T-cell (primary cell): ENCODE measurements around the gene DIP2C. TPM values are rescaled to one million over a fixed set of nuclear protein-coding genes. Genes with fewer than 3 reads are reported as not detected.

Source experiments
- ATAC-seq, 4 experiments: fragments of 200-7000 bp in 3 of 4; fragments of 150-1000 bp in 1 of 4; cut with Tn5 transposase; replicated peaks in 1 of 4; 1 replicate in 3 of 4; 2 replicates in 1 of 4; pipeline ENCODE4 v1.10.0; 2021; ENCODE audit warnings: moderate library complexity in 3 of 4, mild to moderate bottlenecking in 2 of 4, moderate number of reproducible peaks in 1 of 4
- CTCF ChIA-PET, 2 donors: fragments of 300-600 bp; sonication (Branson Sonifier 250); formaldehyde crosslinking; loops; one replicate each; lab custom pipeline; 2022; ENCODE audit warnings: antibody characterized with exemption in 2 of 2; lab: Charles Lee
- POLR2A ChIA-PET, 2 donors: fragments of 300-600 bp; sonication (Branson Sonifier 250); formaldehyde crosslinking; loops; one replicate each; lab custom pipeline; 2022; ENCODE audit warnings: antibody characterized with exemption in 2 of 2; lab: Charles Lee
- DNase-seq, 35 experiments: peaks; one replicate each; pipeline versions ENCODE4 v3.0.0 to v3.0.0-alpha.2; 2013 to 2023
- H3K27ac ChIP-seq: one replicate; pipeline ENCODE4 v1.5.1; 2013; ENCODE audit warnings: low read length
- H3K27me3 ChIP-seq, 2 experiments: replicated peaks in 1 of 2; 1 replicate in 1 of 2; 2 replicates in 1 of 2; pipeline versions ENCODE4 v1.6.1 to v1.7.0; 2013; ENCODE audit warnings: low read length in 1 of 2, mixed read lengths in 1 of 2; ENCODE audit not compliant: control insufficient read depth in 2 of 2, insufficient read depth in 2 of 2; ENCODE audit errors: extremely low read depth in 1 of 2
- H3K36me3 ChIP-seq, 2 donors: 1 replicate in 1 of 2; 2 replicates in 1 of 2; pipeline versions ENCODE4 v1.6.1 to v1.7.0; 2013; ENCODE audit warnings: low read length in 1 of 2; ENCODE audit not compliant: control insufficient read depth in 2 of 2, insufficient read depth in 1 of 2; ENCODE audit errors: extremely low read depth in 1 of 2
- H3K4me1 ChIP-seq, 2 experiments: 1 replicate in 1 of 2; 2 replicates in 1 of 2; pipeline versions ENCODE4 v1.6.1 to v1.7.0; 2013; ENCODE audit warnings: low read length in 2 of 2, mixed read lengths in 1 of 2; ENCODE audit not compliant: insufficient read depth in 2 of 2, control insufficient read depth in 1 of 2; ENCODE audit errors: extremely low read depth in 1 of 2
- H3K4me3 ChIP-seq, 2 donors: 1 replicate in 1 of 2; 2 replicates in 1 of 2; pipeline versions ENCODE4 v1.5.1 to v1.7.0; 2013; ENCODE audit warnings: mild to moderate bottlenecking in 2 of 2, low read length in 1 of 2, moderate library complexity in 1 of 2; ENCODE audit not compliant: control insufficient read depth in 1 of 2; ENCODE audit errors: extremely low read depth in 1 of 2
- H3K9me3 ChIP-seq: 2 replicates; pipeline ENCODE4 v1.7.0; 2013
- H3K27ac Mint-ChIP-seq, 2 donors: one replicate each; pipeline ENCODE4 v1.8.0; 2020 to 2021; ENCODE audit warnings: mild to moderate bottlenecking in 2 of 2, mixed read lengths in 2 of 2
- H3K27me3 Mint-ChIP-seq, 2 donors: one replicate each; pipeline ENCODE4 v1.8.0; 2021 to 2022; ENCODE audit warnings: mixed read lengths in 2 of 2
- H3K36me3 Mint-ChIP-seq: one replicate; pipeline ENCODE4 v1.8.0; 2021; ENCODE audit warnings: mixed read lengths
- H3K4me1 Mint-ChIP-seq, 3 donors: one replicate each; pipeline ENCODE4 v1.8.0; 2020 to 2022; ENCODE audit warnings: mixed read lengths in 3 of 3, mild to moderate bottlenecking in 1 of 3
- H3K4me3 Mint-ChIP-seq, 3 donors: one replicate each; pipeline ENCODE4 v1.8.0; 2020 to 2022; ENCODE audit warnings: mild to moderate bottlenecking in 3 of 3, mixed read lengths in 3 of 3, moderate library complexity in 3 of 3
- H3K9me3 Mint-ChIP-seq, 3 donors: one replicate each; pipeline ENCODE4 v1.8.0; 2020 to 2022; ENCODE audit warnings: mixed read lengths in 3 of 3
- WGBS: methylation state at CpG from one replicate; pipeline ENCODE4 v1.1.5; 2013; ENCODE audit warnings: missing lambda C conversion rate; ENCODE audit not compliant: insufficient coverage; 5-methylcytosine and 5-hydroxymethylcytosine counted together
- total RNA-seq, 35 experiments: library from RNA in 6 of 35; stranded (reverse) in 6 of 35; fragments of 120-200 nt in 1 of 35; gene quantifications; one replicate each; pipeline versions ENCODE4 v1.2.1 to v1.2.4 and lab custom pipeline; 2013 to 2026

The DIP2C gene
- total RNA-seq, 5 donors from 2014 or later (not counting 1 experiment from before 2014, with no cell fraction given): 2.7 to 7.4 (median 4.5) TPM

DNA sequence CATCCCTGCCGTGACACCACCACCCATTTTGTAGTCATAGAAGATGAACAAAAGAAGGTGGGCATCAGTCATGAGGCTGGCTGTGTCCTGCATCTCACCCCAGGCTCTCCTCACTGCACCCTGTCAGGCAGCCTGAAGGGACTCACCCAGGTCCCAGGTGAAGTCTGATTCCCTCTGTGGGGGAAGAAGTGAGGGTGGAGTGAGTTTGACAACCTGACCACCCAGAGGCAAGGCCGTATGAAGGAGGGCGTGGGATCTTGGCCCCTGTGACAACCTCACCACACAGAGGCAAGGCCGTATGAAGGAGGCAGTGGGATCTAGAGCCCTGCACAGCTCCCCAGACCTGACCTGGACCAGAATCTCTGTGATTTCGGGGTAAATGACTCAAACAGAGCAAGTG lies 152.5 kb downstream of the DIP2C start:
- no peaks in the 10 kb centered on the region for H3K36me3 ChIP-seq
- H3K27ac Mint-ChIP-seq: no peak overlapping the region
- ATAC-seq: no peak
- H3K9me3 Mint-ChIP-seq: no peaks in the 10 kb centered on the region
- H3K4me3 ChIP-seq: no peak overlapping the region
- H3K9me3 ChIP-seq: no peaks in the 10 kb centered on the region
- no peak overlapping the region for H3K27ac ChIP-seq
- ChIA-PET CTCF (no interaction called here), POLR2A (no interaction called here)
- WGBS: 40% methylated on average over 1 of the region's 5 CpGs
- peaks cover 9 to 15% (median 15%) of the 10 kb centered on the region in 3 donors for H3K4me1 Mint-ChIP-seq
- peaks cover 6 to 44% of the 10 kb centered on the region in 2 experiments for H3K27me3 ChIP-seq
- H3K27me3 Mint-ChIP-seq: peaks cover 37 to 48% of the 10 kb centered on the region in 2 donors
- DNase-seq: no peak
- peaks cover 0 to 4% of the 10 kb centered on the region in 2 experiments for H3K4me1 ChIP-seq
- H3K36me3 Mint-ChIP-seq: no peaks in the 10 kb centered on the region
- no peak overlapping the region for H3K4me3 Mint-ChIP-seq

DNA sequence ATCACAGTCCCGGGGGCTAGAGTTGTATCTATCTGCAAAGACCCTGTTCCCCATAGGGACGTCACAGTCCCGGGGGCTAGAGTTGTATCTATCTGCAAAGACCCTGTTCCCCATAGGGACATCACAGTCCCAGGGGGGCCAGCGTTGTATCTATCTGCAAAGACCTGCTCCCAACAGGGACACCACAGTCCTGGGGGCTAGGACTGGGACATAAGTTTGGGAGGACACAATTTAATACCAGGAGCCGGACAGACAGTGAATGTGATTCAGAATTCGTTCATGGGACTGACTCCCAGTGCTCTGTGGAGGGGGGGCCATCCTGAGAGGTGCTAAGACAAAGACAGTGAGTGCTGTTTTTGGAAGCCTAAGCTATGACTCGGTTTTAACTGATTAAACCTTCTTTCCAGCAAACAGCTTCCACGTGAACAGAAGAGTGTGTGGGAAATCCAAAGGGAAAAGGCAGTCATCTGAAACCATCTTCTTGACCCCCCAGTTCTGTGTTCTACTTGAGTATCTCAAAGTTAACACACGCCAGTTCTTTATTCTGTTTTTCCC lies 153.0 kb downstream of the DIP2C start:
- ATAC-seq (no peak), DNase-seq (no peak)
- H3K27me3 ChIP-seq: peaks cover 6 to 39% of the 10 kb centered on the region in 2 experiments
- no peak overlapping the region for H3K27ac Mint-ChIP-seq
- no peak overlapping the region for H3K4me3 ChIP-seq
- peaks cover 32 to 43% of the 10 kb centered on the region in 2 donors for H3K27me3 Mint-ChIP-seq
- ChIA-PET POLR2A (no interaction called here), CTCF (no interaction called here)
- peaks cover 0 to 4% of the 10 kb centered on the region in 2 experiments for H3K4me1 ChIP-seq
- 68% methylated on average over 7 of the region's 9 CpGs for WGBS
- H3K4me3 Mint-ChIP-seq: no peak overlapping the region
- H3K36me3 Mint-ChIP-seq: no peaks in the 10 kb centered on the region
- H3K4me1 Mint-ChIP-seq: peaks cover 9 to 11% (median 10%) of the 10 kb centered on the region in 3 donors
- no peaks in the 10 kb centered on the region for H3K36me3 ChIP-seq
- H3K27ac ChIP-seq: no peak overlapping the region
- no peaks in the 10 kb centered on the region for H3K9me3 Mint-ChIP-seq
- H3K9me3 ChIP-seq: no peaks in the 10 kb centered on the region

DNA sequence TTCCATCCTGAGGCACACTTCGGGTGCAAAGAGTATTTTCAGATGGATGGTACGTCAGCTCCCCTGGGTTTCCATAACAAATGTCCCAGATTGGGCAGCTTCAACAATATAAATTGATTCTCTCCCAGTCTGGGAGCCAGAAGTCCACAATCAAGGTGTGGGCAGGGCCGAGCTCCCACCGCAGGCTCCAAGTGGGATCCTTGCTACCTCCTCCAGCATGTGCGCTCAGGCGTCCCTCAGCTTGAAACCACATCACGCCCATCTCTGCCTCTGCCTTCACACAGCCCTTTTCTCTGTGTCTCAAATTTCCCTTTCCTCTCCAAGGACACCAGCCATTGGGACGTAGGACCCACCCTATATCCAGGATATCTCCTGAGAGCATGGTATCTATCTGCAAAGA lies 153.5 kb downstream of the DIP2C start:
- Mint-ChIP-seq H3K4me1 (peaks cover 9 to 10% (median 10%) of the 10 kb centered on the region in 3 donors), H3K27ac (no peak overlapping the region), H3K27me3 (peaks cover 28 to 44% of the 10 kb centered on the region in 2 donors), H3K36me3 (no peaks in the 10 kb centered on the region), H3K4me3 (no peak overlapping the region), H3K9me3 (no peaks in the 10 kb centered on the region)
- Histone ChIP-seq H3K27ac (no peak overlapping the region), H3K4me1 (peaks cover 0 to 4% of the 10 kb centered on the region in 2 experiments), H3K27me3 (peaks cover 5 to 34% of the 10 kb centered on the region in 2 experiments), H3K4me3 (no peak overlapping the region), H3K9me3 (no peaks in the 10 kb centered on the region), H3K36me3 (no peaks in the 10 kb centered on the region)
- no peak for ATAC-seq
- no peak for DNase-seq
- ChIA-PET POLR2A (no interaction called here), CTCF (no interaction called here)
- 78% methylated on average over 8 of the region's 8 CpGs for WGBS

DNA sequence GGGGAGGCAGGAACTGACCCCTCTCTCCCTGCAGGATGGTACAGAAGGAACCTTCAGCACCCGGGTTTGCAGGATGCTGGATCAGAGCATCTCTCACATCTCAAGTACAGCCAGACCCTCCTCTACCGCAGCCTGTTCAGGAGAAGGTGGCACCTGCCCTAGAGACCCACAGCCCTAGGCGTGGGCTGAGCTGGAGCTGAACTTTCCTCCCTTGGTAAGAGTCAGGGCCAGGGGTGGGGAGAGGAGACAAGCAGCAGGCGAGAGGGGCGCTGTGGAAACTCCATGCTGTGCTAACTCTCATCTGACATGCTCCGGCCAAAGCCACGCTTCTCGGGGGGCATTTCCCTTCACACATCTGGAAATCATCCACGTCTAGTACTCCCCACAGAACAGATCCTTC lies 154.4 kb downstream of the DIP2C start:
- no peak overlapping the region for H3K4me3 ChIP-seq
- H3K27ac Mint-ChIP-seq: no peak overlapping the region
- no peaks in the 10 kb centered on the region for H3K9me3 ChIP-seq
- POLR2A ChIA-PET: no interaction called here
- ATAC-seq (no peak), DNase-seq (no peak)
- no peak overlapping the region for H3K4me3 Mint-ChIP-seq
- peaks cover 1 to 4% (median 2%) of the 10 kb centered on the region in 3 donors for H3K4me1 Mint-ChIP-seq
- H3K27me3 Mint-ChIP-seq: peaks cover 21 to 37% of the 10 kb centered on the region in 2 donors
- H3K36me3 ChIP-seq: no peaks in the 10 kb centered on the region
- 63% methylated on average over 1 of the region's 9 CpGs for WGBS
- peaks cover 5 to 29% of the 10 kb centered on the region in 2 experiments for H3K27me3 ChIP-seq
- no peaks in the 10 kb centered on the region for H3K36me3 Mint-ChIP-seq
- H3K27ac ChIP-seq: no peak overlapping the region
- no peaks in the 10 kb centered on the region for H3K9me3 Mint-ChIP-seq
- H3K4me1 ChIP-seq: peaks cover 0 to under 1% of the 10 kb centered on the region in 2 experiments
- CTCF ChIA-PET: no interaction called here

DNA sequence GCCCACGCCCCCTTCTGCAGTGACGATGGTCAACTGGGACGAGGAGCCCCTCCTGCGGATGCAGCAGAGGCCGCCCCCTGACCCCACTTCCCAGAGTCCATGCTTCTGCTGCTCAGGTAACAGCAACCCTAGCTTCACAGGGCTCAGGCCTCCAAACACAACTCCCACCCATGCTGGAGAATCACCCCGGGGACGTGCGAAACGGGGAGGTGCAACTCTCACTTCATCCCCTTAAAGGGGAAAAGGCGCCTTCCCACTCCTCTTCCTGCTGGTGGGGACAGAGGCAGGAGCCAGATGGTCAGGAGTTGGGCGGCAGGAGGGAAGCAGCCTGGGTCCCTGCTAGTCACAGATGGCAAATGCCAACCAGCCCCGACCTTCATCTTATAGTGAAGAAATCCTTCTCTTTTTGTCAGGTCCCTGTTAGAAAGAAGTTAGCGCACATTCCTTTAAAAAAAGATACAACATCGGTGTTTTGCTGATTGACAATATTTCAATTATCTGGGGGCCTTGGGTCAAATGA lies 155.4 kb downstream of the DIP2C start:
- no peaks in the 10 kb centered on the region for H3K9me3 Mint-ChIP-seq
- H3K27me3 ChIP-seq: peaks cover 2 to 28% of the 10 kb centered on the region in 2 experiments
- H3K4me1 Mint-ChIP-seq: no peaks in the 10 kb centered on the region
- no peak overlapping the region for H3K27ac ChIP-seq
- no peaks in the 10 kb centered on the region for H3K4me1 ChIP-seq
- H3K4me3 Mint-ChIP-seq: no peak overlapping the region
- CTCF ChIA-PET: no interaction called here
- 71% methylated on average over 5 of the region's 14 CpGs for WGBS
- H3K27ac Mint-ChIP-seq: no peak overlapping the region
- peaks cover 14 to 28% of the 10 kb centered on the region in 2 donors for H3K27me3 Mint-ChIP-seq
- no peaks in the 10 kb centered on the region for H3K36me3 ChIP-seq
- DNase-seq (no peak), ATAC-seq (no peak)
- H3K36me3 Mint-ChIP-seq: no peaks in the 10 kb centered on the region
- H3K4me3 ChIP-seq: no peak overlapping the region
- POLR2A ChIA-PET: no interaction called here
- H3K9me3 ChIP-seq: no peaks in the 10 kb centered on the region

DNA sequence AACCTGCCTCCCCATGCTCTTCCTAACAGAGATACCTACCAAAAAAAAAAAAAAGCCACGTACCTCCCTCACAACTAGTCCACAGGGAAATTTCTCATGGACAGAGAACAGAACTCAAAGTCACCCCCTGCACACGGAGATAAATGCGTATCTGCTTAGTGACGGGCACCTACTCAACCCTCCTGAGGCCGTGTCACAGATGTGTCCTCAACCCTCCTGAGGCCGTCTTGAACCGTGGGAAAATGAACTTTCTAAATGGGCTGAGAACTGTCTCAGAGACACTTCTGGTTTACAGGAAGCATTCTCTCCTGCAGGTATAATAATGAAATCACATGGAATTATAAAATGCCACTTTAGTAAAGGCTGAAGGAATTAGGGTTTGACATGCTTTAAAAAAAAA lies 155.9 kb downstream of the DIP2C start:
- Histone ChIP-seq H3K4me3 (no peak overlapping the region), H3K9me3 (no peaks in the 10 kb centered on the region), H3K27ac (no peak overlapping the region), H3K27me3 (peaks cover 2 to 31% of the 10 kb centered on the region in 2 experiments), H3K4me1 (no peaks in the 10 kb centered on the region), H3K36me3 (no peaks in the 10 kb centered on the region)
- DNase-seq (no peak), ATAC-seq (no peak)
- Mint-ChIP-seq H3K4me1 (no peaks in the 10 kb centered on the region), H3K27me3 (peaks cover 14 to 25% of the 10 kb centered on the region in 2 donors), H3K27ac (no peak overlapping the region), H3K36me3 (no peaks in the 10 kb centered on the region), H3K4me3 (no peak overlapping the region), H3K9me3 (no peaks in the 10 kb centered on the region)
- ChIA-PET POLR2A (no interaction called here), CTCF (no interaction called here)
- WGBS: 89% methylated on average over 5 of the region's 7 CpGs
